ENCODE results near the gene NTRK3. TPM values are rescaled to one million over a fixed set of nuclear protein-coding genes. Genes with fewer than 3 reads are reported as not detected.
A peak's percentile ranks its signal among the peaks of the same experiment; 100 is the strongest.

NTRK3 gene
- total and polyA plus RNA-seq, 2 experiments from 2014 or later: not detected

GRCh38 chr15:87866961-87867360 is 389.6 kb downstream of the NTRK3 start:
- Histone ChIP-seq H3K9ac (no peak overlapping the region), H4K20me1 (ENCODE audit: insufficient read depth) (no peaks in the 10 kb centered on the region), H3K9me3 (ENCODE audit: low read depth) (no peaks in the 10 kb centered on the region), H3K4me2 (ENCODE audit: unreplicated experiment) (no peak overlapping the region), H3K4me1 (ENCODE audit: insufficient read depth) (peaks cover 14% of the 10 kb centered on the region), H3K9me2 (ENCODE audit: insufficient read depth) (no peaks in the 10 kb centered on the region), H3K79me2 (ENCODE audit: insufficient read depth) (no peaks in the 10 kb centered on the region), H3K27ac (no peak overlapping the region), H2AFZ (no peak overlapping the region), H3F3A (ENCODE audit: insufficient read depth) (peaks cover 14% of the 10 kb centered on the region), H3K36me3 (ENCODE audit: low read depth) (no peaks in the 10 kb centered on the region), H3K27me3 (replicated peaks; ENCODE audit: insufficient read depth) (no peaks in the 10 kb centered on the region), H3K4me3 (no peak overlapping the region)
- 20 to 26% methylated on average over 3 of the region's 3 CpGs for WGBS, 2 experiments (ENCODE audit: low coverage in 1 of 2, low lambda C conversion rate in 2 of 2, missing lambda C conversion rate in 2 of 2)
- in situ Hi-C loops (cut with MboI): no loop called here
- TF ChIP-seq EZH2 (IDR thresholded peaks at IDR 0.05; ENCODE audit: insufficient read depth, poor library complexity, severe bottlenecking): no peak
- no peak for TF ChIP-seq EZH2phosphoT487 (IDR thresholded peaks at IDR 0.05; ENCODE audit: insufficient read depth, low read depth)
- no peak for DNase-seq

- Histone ChIP-seq H4K20me1 (ENCODE audit: insufficient read depth) (no peaks in the 10 kb centered on the region), H3K27ac (no peak overlapping the region), H3K9me2 (ENCODE audit: insufficient read depth) (no peaks in the 10 kb centered on the region), H3K4me1 (ENCODE audit: insufficient read depth) (no peaks in the 10 kb centered on the region), H3K27me3 (replicated peaks; ENCODE audit: insufficient read depth) (no peaks in the 10 kb centered on the region), H3K9ac (no peak overlapping the region), H3K36me3 (ENCODE audit: low read depth) (no peaks in the 10 kb centered on the region), H2AFZ (no peak overlapping the region), H3K4me3 (no peak overlapping the region), H3K79me2 (ENCODE audit: insufficient read depth) (no peaks in the 10 kb centered on the region), H3F3A (ENCODE audit: insufficient read depth) (no peaks in the 10 kb centered on the region), H3K9me3 (ENCODE audit: low read depth) (no peaks in the 10 kb centered on the region), H3K4me2 (ENCODE audit: unreplicated experiment) (no peak overlapping the region)
- in situ Hi-C loops (cut with MboI): no loop called here
- TF ChIP-seq EZH2 (IDR thresholded peaks at IDR 0.05; ENCODE audit: insufficient read depth, poor library complexity, severe bottlenecking) (no peak), EZH2phosphoT487 (IDR thresholded peaks at IDR 0.05; ENCODE audit: insufficient read depth, low read depth) (no peak)
- DNase-seq: peak; percentile 32
- WGBS, 2 experiments (ENCODE audit: low coverage in 1 of 2, low lambda C conversion rate in 2 of 2, missing lambda C conversion rate in 2 of 2): 56 to 63% methylated on average over 5 of the region's 5 CpGs
These were observed 393.4 kb downstream of the NTRK3 start for GRCh38 chr15:87863152-87863551.

GRCh38 chr15:87860743-87861142 is 395.8 kb downstream of the NTRK3 start:
- no peaks in the 10 kb centered on the region for H3K27me3 ChIP-seq (replicated peaks; ENCODE audit: insufficient read depth)
- TF ChIP-seq EZH2 (IDR thresholded peaks at IDR 0.05; ENCODE audit: insufficient read depth, poor library complexity, severe bottlenecking) (no peak), EZH2phosphoT487 (IDR thresholded peaks at IDR 0.05; ENCODE audit: insufficient read depth, low read depth) (no peak)
- 25 to 27% methylated on average over 3 of the region's 3 CpGs for WGBS, 2 experiments (ENCODE audit: low coverage in 1 of 2, low lambda C conversion rate in 2 of 2, missing lambda C conversion rate in 2 of 2)
- no peak overlapping the region for H3K27ac ChIP-seq
- H3F3A ChIP-seq (ENCODE audit: insufficient read depth): no peaks in the 10 kb centered on the region
- no peaks in the 10 kb centered on the region for H3K9me3 ChIP-seq (ENCODE audit: low read depth)
- in situ Hi-C loops (cut with MboI): no loop called here
- no peak overlapping the region for H3K4me3 ChIP-seq
- no peaks in the 10 kb centered on the region for H3K36me3 ChIP-seq (ENCODE audit: low read depth)
- H3K9me2 ChIP-seq (ENCODE audit: insufficient read depth): no peaks in the 10 kb centered on the region
- no peak overlapping the region for H2AFZ ChIP-seq
- H3K4me2 ChIP-seq (ENCODE audit: unreplicated experiment): no peak overlapping the region
- no peaks in the 10 kb centered on the region for H3K4me1 ChIP-seq (ENCODE audit: insufficient read depth)
- H3K79me2 ChIP-seq (ENCODE audit: insufficient read depth): no peaks in the 10 kb centered on the region
- no peak overlapping the region for H3K9ac ChIP-seq
- DNase-seq: no peak
- no peaks in the 10 kb centered on the region for H4K20me1 ChIP-seq (ENCODE audit: insufficient read depth)

- no peaks in the 10 kb centered on the region for H3K9me2 ChIP-seq (ENCODE audit: insufficient read depth)
- no peaks in the 10 kb centered on the region for H4K20me1 ChIP-seq (ENCODE audit: insufficient read depth)
- H3K36me3 ChIP-seq (ENCODE audit: low read depth): no peaks in the 10 kb centered on the region
- no peaks in the 10 kb centered on the region for H3K79me2 ChIP-seq (ENCODE audit: insufficient read depth)
- H3F3A ChIP-seq (ENCODE audit: insufficient read depth): no peaks in the 10 kb centered on the region
- no peak for TF ChIP-seq EZH2 (IDR thresholded peaks at IDR 0.05; ENCODE audit: insufficient read depth, poor library complexity, severe bottlenecking)
- TF ChIP-seq EZH2phosphoT487 (IDR thresholded peaks at IDR 0.05; ENCODE audit: insufficient read depth, low read depth): no peak
- H3K4me3 ChIP-seq: no peak overlapping the region
- no peak overlapping the region for H2AFZ ChIP-seq
- no peaks in the 10 kb centered on the region for H3K4me1 ChIP-seq (ENCODE audit: insufficient read depth)
- in situ Hi-C loops (cut with MboI): no loop called here
- 4 to 8% methylated on average over 2 of the region's 2 CpGs for WGBS, 2 experiments (ENCODE audit: low coverage in 1 of 2, low lambda C conversion rate in 2 of 2, missing lambda C conversion rate in 2 of 2)
- no peak for DNase-seq
- no peak overlapping the region for H3K9ac ChIP-seq
- H3K27me3 ChIP-seq (replicated peaks; ENCODE audit: insufficient read depth): no peaks in the 10 kb centered on the region
- no peak overlapping the region for H3K27ac ChIP-seq
- H3K9me3 ChIP-seq (ENCODE audit: low read depth): no peaks in the 10 kb centered on the region
- H3K4me2 ChIP-seq (ENCODE audit: unreplicated experiment): no peak overlapping the region
These were observed 397.9 kb downstream of the NTRK3 start for GRCh38 chr15:87858651-87859050.

- Histone ChIP-seq H3K9me3 (ENCODE audit: low read depth) (no peaks in the 10 kb centered on the region), H2AFZ (no peak overlapping the region), H3K27me3 (replicated peaks; ENCODE audit: insufficient read depth) (no peaks in the 10 kb centered on the region), H3K27ac (no peak overlapping the region), H3K4me3 (no peak overlapping the region), H3K4me2 (ENCODE audit: unreplicated experiment) (no peak overlapping the region), H4K20me1 (ENCODE audit: insufficient read depth) (no peaks in the 10 kb centered on the region), H3F3A (ENCODE audit: insufficient read depth) (no peaks in the 10 kb centered on the region), H3K79me2 (ENCODE audit: insufficient read depth) (no peaks in the 10 kb centered on the region), H3K9me2 (ENCODE audit: insufficient read depth) (no peaks in the 10 kb centered on the region), H3K36me3 (ENCODE audit: low read depth) (no peaks in the 10 kb centered on the region), H3K4me1 (ENCODE audit: insufficient read depth) (no peaks in the 10 kb centered on the region), H3K9ac (no peak overlapping the region)
- TF ChIP-seq EZH2 (IDR thresholded peaks at IDR 0.05; ENCODE audit: insufficient read depth, poor library complexity, severe bottlenecking): no peak
- TF ChIP-seq EZH2phosphoT487 (IDR thresholded peaks at IDR 0.05; ENCODE audit: insufficient read depth, low read depth): no peak
- no peak for DNase-seq
- 60 to 66% methylated on average over 2 of the region's 2 CpGs for WGBS, 2 experiments (ENCODE audit: low coverage in 1 of 2, low lambda C conversion rate in 2 of 2, missing lambda C conversion rate in 2 of 2)
- in situ Hi-C loops (cut with MboI): no loop called here
These were observed 405.0 kb downstream of the NTRK3 start for GRCh38 chr15:87851497-87851896.
